Keratinocyte (primary cell): Measurements from ENCODE around the gene NOTCH1.

ENCODE experiments used
- EZH2 ChIP-seq: IDR thresholded peaks from one replicate; pipeline ENCODE4 v1.6.1; 2012; ENCODE audit warnings: inconsistent platforms, mild to moderate bottlenecking, low read length, moderate library complexity
- TF ChIP-seq, protein P1 (sequence below), 3 experiments: IDR thresholded peaks in 1 of 3; conservative IDR thresholded peaks in 1 of 3; optimal IDR thresholded peaks in 1 of 3; 2 replicates in 2 of 3; 3 replicates in 1 of 3; pipeline versions ENCODE3 to v1.5.1; 2011; ENCODE audit warnings: low read length in 3 of 3, mild to moderate bottlenecking in 3 of 3, moderate library complexity in 2 of 3, control low read depth in 1 of 3, inconsistent platforms in 1 of 3; ENCODE audit not compliant: insufficient read depth in 2 of 3; ENCODE audit errors: extremely low read depth in 1 of 3

DNA sequence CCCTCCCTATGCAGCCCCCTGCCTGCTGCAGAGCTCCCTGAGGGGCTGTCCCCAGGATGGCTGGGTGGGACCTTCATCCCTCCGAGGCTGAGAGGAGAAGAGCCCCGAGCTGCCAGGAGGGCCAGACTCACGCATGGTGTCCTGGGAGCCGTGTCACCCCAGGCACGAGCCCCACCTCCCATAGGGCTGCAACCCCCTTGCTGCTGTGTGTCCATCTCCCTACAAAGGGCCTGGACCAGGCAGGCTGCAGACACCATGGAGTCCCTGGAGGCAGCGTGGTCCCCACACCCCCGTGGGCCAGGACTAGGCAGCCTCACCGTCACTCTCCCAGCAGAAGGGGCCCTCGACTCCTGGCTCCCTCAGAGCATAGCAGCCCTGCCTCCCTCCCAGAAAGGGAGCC lies 51.8 kb downstream of the NOTCH1 start:
- TF ChIP-seq, protein P1, sequence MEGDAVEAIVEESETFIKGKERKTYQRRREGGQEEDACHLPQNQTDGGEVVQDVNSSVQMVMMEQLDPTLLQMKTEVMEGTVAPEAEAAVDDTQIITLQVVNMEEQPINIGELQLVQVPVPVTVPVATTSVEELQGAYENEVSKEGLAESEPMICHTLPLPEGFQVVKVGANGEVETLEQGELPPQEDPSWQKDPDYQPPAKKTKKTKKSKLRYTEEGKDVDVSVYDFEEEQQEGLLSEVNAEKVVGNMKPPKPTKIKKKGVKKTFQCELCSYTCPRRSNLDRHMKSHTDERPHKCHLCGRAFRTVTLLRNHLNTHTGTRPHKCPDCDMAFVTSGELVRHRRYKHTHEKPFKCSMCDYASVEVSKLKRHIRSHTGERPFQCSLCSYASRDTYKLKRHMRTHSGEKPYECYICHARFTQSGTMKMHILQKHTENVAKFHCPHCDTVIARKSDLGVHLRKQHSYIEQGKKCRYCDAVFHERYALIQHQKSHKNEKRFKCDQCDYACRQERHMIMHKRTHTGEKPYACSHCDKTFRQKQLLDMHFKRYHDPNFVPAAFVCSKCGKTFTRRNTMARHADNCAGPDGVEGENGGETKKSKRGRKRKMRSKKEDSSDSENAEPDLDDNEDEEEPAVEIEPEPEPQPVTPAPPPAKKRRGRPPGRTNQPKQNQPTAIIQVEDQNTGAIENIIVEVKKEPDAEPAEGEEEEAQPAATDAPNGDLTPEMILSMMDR (optimal IDR thresholded peaks at IDR 0.05 in 1 of 3, IDR thresholded peaks at IDR 0.05 in 1 of 3, conservative IDR thresholded peaks at IDR 0.05 in 1 of 3; ENCODE audit: extremely low read depth in 1 of 3, insufficient read depth in 2 of 3, low read length in 3 of 3) = no peak
- TF ChIP-seq EZH2 = no peak
